Measurements from ENCODE around the gene CMC2. TPM values are rescaled to one million over a fixed set of nuclear protein-coding genes. Genes with fewer than 3 reads are reported as not detected.

The CMC2 gene
- polyA plus RNA-seq, 1 donor from 2014 or later, result 172 TPM

DNA sequence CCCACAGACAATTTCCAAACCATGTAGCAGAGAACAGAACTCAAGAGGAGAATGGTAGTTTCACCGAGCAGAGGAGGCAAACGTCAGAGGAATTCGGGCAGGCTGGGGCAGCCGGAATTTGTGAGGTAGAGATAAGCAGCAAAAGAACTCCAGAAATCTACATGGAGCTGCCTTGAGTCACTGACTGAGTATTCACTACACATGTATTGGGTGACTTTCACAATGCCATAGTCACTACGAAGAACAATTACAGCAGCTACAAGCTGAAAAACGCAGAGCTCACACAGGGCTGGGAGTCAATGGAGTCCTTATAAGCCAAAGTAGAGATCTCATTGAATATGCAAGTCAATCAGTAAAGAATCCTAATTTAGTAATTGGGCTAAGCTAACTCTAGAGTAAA, 13.4 kb downstream of the CMC2 start:
- Histone ChIP-seq H2AFZ (ENCODE audit: low read depth, low read length) (no peak overlapping the region), H3K79me2 (replicated peaks; ENCODE audit: insufficient read depth, low read length) (peaks cover 10% of the 10 kb centered on the region), H3K9me3 (ENCODE audit: low read length) (no peaks in the 10 kb centered on the region), H3F3A (ENCODE audit: insufficient read depth, low read length, poor library complexity, severe bottlenecking) (no peaks in the 10 kb centered on the region), H3K27me3 (ENCODE audit: insufficient read depth, low read depth, low read length) (no peaks in the 10 kb centered on the region), H3K9ac (ENCODE audit: low read length) (no peak overlapping the region), H3K9me2 (ENCODE audit: insufficient read depth, low read length) (no peaks in the 10 kb centered on the region), H4K20me1 (ENCODE audit: insufficient read depth) (no peaks in the 10 kb centered on the region), H3K36me3 (ENCODE audit: insufficient read depth, low read length) (no peaks in the 10 kb centered on the region), H3K4me3 (ENCODE audit: low read length) (no peak overlapping the region), H3K27ac (ENCODE audit: low read length) (no peak overlapping the region), H3K4me2 (ENCODE audit: low read length) (no peak overlapping the region)
- TF ChIP-seq MXI1 (conservative IDR thresholded peaks at IDR 0.05; ENCODE audit: poor library complexity, severe bottlenecking), result no peak
- TF ChIP-seq TAF1 (IDR thresholded peaks at IDR 0.05; ENCODE audit: low read depth), result no peak
- TF ChIP-seq SMC3 (conservative IDR thresholded peaks at IDR 0.05; ENCODE audit: poor library complexity), result no peak
- TF ChIP-seq EZH2 (IDR thresholded peaks at IDR 0.05; ENCODE audit: borderline replicate concordance, insufficient read depth, low read length, poor library complexity, severe bottlenecking), result no peak
- TF ChIP-seq, protein P1, sequence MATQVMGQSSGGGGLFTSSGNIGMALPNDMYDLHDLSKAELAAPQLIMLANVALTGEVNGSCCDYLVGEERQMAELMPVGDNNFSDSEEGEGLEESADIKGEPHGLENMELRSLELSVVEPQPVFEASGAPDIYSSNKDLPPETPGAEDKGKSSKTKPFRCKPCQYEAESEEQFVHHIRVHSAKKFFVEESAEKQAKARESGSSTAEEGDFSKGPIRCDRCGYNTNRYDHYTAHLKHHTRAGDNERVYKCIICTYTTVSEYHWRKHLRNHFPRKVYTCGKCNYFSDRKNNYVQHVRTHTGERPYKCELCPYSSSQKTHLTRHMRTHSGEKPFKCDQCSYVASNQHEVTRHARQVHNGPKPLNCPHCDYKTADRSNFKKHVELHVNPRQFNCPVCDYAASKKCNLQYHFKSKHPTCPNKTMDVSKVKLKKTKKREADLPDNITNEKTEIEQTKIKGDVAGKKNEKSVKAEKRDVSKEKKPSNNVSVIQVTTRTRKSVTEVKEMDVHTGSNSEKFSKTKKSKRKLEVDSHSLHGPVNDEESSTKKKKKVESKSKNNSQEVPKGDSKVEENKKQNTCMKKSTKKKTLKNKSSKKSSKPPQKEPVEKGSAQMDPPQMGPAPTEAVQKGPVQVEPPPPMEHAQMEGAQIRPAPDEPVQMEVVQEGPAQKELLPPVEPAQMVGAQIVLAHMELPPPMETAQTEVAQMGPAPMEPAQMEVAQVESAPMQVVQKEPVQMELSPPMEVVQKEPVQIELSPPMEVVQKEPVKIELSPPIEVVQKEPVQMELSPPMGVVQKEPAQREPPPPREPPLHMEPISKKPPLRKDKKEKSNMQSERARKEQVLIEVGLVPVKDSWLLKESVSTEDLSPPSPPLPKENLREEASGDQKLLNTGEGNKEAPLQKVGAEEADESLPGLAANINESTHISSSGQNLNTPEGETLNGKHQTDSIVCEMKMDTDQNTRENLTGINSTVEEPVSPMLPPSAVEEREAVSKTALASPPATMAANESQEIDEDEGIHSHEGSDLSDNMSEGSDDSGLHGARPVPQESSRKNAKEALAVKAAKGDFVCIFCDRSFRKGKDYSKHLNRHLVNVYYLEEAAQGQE (IDR thresholded peaks at IDR 0.05; ENCODE audit: borderline replicate concordance), result no peak
- TF ChIP-seq, protein P2, sequence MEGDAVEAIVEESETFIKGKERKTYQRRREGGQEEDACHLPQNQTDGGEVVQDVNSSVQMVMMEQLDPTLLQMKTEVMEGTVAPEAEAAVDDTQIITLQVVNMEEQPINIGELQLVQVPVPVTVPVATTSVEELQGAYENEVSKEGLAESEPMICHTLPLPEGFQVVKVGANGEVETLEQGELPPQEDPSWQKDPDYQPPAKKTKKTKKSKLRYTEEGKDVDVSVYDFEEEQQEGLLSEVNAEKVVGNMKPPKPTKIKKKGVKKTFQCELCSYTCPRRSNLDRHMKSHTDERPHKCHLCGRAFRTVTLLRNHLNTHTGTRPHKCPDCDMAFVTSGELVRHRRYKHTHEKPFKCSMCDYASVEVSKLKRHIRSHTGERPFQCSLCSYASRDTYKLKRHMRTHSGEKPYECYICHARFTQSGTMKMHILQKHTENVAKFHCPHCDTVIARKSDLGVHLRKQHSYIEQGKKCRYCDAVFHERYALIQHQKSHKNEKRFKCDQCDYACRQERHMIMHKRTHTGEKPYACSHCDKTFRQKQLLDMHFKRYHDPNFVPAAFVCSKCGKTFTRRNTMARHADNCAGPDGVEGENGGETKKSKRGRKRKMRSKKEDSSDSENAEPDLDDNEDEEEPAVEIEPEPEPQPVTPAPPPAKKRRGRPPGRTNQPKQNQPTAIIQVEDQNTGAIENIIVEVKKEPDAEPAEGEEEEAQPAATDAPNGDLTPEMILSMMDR (IDR thresholded peaks at IDR 0.05; ENCODE audit: poor library complexity, severe bottlenecking), result no peak
- TF ChIP-seq POLR2AphosphoS5 (IDR thresholded peaks at IDR 0.05), result no peak
- no peak for TF ChIP-seq EP300 (conservative IDR thresholded peaks at IDR 0.05; ENCODE audit: poor library complexity, severe bottlenecking)

DNA sequence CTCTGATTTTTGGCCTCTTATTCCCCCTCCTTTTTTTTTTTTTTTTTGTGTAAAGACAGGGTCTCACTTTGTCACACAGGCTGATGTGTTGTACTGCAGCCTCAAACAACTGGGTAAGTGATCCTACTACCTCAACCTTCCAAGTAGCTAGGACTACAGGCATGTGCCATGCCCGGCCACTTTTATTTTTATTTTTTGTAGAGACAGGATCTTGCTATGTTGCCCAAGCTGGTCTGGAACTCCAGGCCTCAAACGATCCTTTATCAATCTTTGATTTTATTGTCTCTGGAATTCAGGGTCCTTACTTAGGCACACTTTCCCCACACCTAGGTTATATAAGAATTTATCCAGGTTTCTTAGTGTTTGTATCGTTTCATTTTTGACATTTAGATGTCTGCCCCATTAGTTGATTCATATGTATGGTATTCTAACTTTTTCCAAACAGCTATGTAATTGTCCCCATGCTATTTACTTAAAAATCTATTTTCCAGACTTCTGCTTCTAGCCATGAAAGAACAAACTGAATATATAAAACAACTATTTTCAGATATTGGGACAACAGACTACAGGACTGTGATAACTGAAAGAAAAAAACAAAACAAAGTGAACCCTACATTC, 13.9 kb downstream of the CMC2 start:
- Histone ChIP-seq H3K4me3 (ENCODE audit: low read length) (no peak overlapping the region), H3F3A (ENCODE audit: insufficient read depth, low read length, poor library complexity, severe bottlenecking) (no peaks in the 10 kb centered on the region), H3K27ac (ENCODE audit: low read length) (no peak overlapping the region), H3K9me2 (ENCODE audit: insufficient read depth, low read length) (no peaks in the 10 kb centered on the region), H3K36me3 (ENCODE audit: insufficient read depth, low read length) (no peaks in the 10 kb centered on the region), H3K27me3 (ENCODE audit: insufficient read depth, low read depth, low read length) (no peaks in the 10 kb centered on the region), H3K9me3 (ENCODE audit: low read length) (no peaks in the 10 kb centered on the region), H3K9ac (ENCODE audit: low read length) (no peak overlapping the region), H2AFZ (ENCODE audit: low read depth, low read length) (no peak overlapping the region), H4K20me1 (ENCODE audit: insufficient read depth) (no peaks in the 10 kb centered on the region), H3K4me2 (ENCODE audit: low read length) (no peak overlapping the region), H3K79me2 (replicated peaks; ENCODE audit: insufficient read depth, low read length) (peaks cover 5% of the 10 kb centered on the region)
- TF ChIP-seq TAF1 (IDR thresholded peaks at IDR 0.05; ENCODE audit: low read depth), result no peak
- TF ChIP-seq, protein P2 (IDR thresholded peaks at IDR 0.05; ENCODE audit: poor library complexity, severe bottlenecking), result no peak
- no peak for TF ChIP-seq SMC3 (conservative IDR thresholded peaks at IDR 0.05; ENCODE audit: poor library complexity)
- TF ChIP-seq EP300 (conservative IDR thresholded peaks at IDR 0.05; ENCODE audit: poor library complexity, severe bottlenecking), result no peak
- TF ChIP-seq EZH2 (IDR thresholded peaks at IDR 0.05; ENCODE audit: borderline replicate concordance, insufficient read depth, low read length, poor library complexity, severe bottlenecking), result no peak
- no peak for TF ChIP-seq RAD21 (conservative IDR thresholded peaks at IDR 0.05)
- TF ChIP-seq MXI1 (conservative IDR thresholded peaks at IDR 0.05; ENCODE audit: poor library complexity, severe bottlenecking), result no peak
- TF ChIP-seq, protein P1 (IDR thresholded peaks at IDR 0.05; ENCODE audit: borderline replicate concordance), result no peak
- no peak for TF ChIP-seq POLR2AphosphoS5 (IDR thresholded peaks at IDR 0.05)
